OCI-LY7 (cell line): ENCODE data around the gene DHRS1.
A peak's percentile ranks its signal among the peaks of the same experiment; 100 is the strongest.

ENCODE experiments used
- EZH2phosphoT487 ChIP-seq: fragments of 200-600 bp; sonication (generic); IDR thresholded peaks from 2 replicates; pipeline ENCODE4 v1.6.1; 2018; ENCODE audit warnings: low read depth, borderline replicate concordance, mild to moderate bottlenecking, mixed run types, antibody characterized with exemption, low read length, moderate library complexity, mixed read lengths
- TF ChIP-seq, protein P1 (sequence below): fragments of 200-600 bp; sonication (generic); conservative IDR thresholded peaks from 2 replicates; pipeline ENCODE4 v1.5.1; 2014; ENCODE audit warnings: mild to moderate bottlenecking, antibody characterized with exemption, low read length, moderate library complexity, mixed read lengths

DNA sequence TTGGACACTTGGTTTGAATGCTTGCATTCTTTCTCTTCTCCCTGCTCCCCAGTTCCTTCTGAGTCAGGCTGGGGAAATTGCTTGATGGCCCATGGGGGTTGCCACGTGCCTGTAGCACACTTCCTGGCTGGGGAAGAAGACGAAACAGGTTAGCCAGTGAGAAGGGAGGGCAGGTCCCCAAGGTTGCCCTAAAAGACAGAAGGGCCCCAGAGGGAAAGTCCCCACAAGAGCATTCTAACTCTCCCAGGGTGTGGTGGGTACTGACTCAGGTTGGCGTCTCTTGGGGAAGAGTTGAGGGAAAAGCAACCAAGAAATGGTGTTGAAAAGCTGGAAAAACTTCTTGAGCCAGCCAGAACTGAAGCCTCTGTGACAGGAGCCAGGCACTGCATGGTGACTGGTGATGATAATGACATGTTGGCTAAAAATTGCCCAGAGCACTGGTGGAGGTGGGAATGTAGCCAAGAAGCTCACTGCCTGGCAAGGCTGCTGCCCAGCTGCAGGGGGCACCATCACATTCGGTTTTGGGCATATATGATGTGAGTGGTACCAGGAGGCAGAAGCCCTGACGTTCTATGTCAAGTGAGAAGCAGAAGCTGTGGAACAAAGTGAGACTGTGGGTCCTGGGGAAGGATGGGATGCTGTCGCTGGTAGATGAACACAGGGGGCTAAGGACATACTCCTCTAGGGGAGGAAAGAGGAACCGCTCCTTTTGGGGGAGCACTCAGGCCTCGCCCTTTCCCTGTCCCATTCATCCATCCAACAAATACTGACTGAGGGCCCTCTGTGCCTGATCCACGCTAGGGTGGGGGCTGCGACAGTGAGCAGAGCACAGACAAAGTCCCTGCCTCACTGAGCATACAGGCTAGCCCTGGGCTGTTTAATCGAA is 20.0 kb downstream of the DHRS1 start:
- TF ChIP-seq, protein P1, sequence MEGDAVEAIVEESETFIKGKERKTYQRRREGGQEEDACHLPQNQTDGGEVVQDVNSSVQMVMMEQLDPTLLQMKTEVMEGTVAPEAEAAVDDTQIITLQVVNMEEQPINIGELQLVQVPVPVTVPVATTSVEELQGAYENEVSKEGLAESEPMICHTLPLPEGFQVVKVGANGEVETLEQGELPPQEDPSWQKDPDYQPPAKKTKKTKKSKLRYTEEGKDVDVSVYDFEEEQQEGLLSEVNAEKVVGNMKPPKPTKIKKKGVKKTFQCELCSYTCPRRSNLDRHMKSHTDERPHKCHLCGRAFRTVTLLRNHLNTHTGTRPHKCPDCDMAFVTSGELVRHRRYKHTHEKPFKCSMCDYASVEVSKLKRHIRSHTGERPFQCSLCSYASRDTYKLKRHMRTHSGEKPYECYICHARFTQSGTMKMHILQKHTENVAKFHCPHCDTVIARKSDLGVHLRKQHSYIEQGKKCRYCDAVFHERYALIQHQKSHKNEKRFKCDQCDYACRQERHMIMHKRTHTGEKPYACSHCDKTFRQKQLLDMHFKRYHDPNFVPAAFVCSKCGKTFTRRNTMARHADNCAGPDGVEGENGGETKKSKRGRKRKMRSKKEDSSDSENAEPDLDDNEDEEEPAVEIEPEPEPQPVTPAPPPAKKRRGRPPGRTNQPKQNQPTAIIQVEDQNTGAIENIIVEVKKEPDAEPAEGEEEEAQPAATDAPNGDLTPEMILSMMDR = peak; percentile 63
- no peak for TF ChIP-seq EZH2phosphoT487
